ENCODE measurements around the gene POLR1D.
A peak's percentile ranks its signal among the peaks of the same experiment; 100 is the strongest.

POLR1D gene, protein sequence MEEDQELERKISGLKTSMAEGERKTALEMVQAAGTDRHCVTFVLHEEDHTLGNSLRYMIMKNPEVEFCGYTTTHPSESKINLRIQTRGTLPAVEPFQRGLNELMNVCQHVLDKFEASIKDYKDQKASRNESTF
- 84.4 to 117 reads per million in 2 experiments for total RNA-seq

DNA sequence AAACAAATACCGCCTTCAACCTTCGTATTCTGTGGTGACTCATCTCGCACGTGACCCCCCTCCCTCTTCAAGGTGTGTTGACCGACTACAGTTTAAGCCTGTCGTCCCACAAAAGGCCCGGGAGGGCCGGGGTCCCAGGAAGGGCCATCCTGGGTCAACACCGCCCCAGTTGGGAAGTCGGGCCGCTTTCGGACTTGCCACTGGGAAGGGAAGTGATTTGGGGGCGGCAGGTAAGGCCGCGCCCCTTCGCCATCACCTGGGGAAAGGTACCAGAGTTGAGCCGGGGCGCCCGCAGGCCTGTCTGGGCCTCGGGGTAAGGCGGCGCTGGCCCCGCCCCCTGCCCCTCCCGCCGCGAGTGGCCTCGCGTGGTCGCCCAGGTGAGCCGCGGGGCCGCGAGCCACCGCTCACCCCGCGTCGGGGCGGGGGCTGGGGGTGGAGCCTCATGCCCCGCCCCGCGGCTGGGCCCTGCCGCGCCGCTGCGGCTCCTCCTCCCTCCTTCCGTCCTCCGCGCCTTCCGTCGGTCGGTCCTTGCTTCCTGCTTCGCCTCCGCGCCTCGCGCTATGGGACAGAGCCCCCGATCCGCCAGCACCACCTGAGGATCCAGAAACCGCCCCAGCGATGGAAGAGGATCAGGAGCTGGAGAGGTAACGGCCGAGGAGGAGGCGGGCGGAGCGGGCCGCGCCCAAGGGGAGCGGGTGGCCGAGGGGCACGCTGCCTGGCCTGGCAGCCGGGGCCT, at the start of gene POLR1D:
TSS of gene POLR1D (plus strand) at position 527 of the 736 bp plus-strand sequence. CDS start at position 619, 92 bp downstream.
- peak; percentile 83 for DNase-seq (ENCODE audit: low read depth)

DNA sequence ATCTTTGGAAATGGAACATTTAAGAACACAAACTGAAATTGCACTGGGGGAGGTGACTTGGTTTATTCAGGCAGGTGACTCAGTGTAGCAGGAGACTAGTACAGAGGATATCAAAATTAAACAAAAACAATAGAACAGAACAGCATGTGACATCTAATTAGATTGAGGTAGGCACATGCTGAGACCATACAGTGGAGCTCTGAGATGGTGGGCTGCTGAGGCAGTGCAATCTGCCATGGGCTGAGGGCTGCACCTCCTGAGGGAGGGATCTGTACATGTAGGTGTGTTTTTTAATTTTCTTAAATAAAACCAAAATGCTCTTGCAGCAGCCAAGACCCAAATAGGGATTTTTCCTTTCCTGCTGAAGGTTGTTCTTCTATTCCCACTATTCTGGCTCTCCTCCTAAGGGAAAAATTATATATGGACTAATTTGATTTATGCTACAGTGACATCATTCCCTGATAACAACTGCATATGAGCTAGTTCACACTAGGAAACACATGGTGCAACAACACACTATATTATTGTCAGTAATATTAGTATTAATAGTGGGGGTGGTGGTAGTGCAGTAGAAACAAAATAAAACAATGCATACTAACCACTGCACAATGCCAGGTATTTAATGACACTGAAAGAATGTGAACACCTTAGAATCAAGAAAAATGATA, 49.3 kb upstream of the POLR1D start:
- no peak for DNase-seq (ENCODE audit: low read depth)

DNA sequence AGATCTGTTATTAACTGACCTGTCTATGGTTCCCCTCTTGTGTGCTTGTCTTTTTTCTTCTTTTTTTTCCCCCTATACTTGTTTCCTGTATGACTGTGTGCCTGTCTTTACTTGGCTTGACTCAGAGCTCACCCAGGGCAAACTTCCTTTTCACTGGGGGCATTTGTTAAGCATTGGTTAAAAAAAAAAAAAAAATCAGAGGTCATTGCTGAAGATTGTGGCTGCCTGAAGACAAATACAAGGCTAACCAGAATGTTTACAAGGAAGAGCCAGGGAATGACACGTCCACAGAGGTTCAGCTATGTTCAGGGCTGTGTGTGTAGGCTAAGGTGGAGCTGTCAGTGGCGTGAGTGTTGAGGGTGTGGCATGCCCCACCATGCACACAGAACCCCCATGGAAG, 48.4 kb upstream of the POLR1D start:
- no peak for DNase-seq (ENCODE audit: low read depth)

DNA sequence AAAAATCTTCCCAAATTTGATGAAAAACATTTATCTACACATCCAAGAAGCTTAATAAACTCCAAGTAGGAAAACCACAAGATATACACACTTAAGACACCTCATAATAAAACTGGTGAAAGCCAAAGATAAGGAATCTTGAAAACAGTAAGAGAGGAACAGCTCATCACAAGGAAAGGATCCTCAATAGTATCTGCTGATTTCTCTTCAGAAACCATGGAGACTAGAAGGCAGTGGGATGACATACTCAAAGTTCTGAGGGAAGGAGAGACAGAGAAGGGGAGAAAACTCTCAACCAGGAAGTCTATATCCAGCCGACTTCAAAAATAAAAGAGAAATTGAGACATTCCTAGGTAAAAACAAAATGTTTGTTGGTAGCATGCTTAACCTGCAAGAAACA, 47.0 kb upstream of the POLR1D start:
- DNase-seq (ENCODE audit: low read depth): no peak

DNA sequence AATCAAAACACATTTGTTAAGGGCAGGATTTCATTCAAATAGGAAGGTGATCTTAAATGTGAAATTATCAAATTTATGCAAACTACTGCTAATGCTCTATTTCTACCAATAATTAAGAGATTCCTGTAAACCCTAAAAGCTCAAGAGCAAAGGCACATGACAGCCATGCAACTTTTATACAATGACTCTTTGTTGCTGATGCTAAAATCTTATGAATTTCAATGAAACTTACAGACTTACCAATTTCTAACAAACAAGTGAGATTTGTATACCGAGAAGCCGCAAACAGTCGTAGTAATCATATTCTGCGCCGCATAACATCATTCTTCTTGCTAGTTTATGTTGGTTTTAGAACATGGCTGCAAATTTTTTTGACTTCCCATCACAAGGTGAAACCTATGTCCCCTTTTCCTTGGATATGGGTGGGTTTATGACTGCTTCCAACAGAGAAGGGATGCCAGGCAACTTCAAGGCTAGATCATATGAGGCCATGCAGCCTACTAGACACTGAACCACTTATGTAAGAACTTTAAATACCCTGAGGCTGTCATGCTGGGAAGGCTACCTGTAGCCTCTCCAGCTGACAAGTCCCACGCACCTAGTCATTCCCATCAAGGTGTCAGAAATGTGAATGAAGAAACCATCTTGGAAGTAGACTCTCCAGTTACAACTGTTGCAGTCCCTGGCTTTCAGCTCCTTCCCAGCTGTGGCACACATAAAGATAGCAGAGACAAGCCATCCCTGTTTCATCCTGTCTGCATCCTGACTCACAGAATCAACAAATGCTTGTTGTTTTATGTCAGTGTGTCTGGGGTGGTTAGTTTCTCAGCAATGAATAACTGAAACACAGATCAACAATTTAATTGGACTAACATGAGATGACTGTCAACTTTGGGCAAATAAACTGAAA, 43.3 kb upstream of the POLR1D start:
- DNase-seq (ENCODE audit: low read depth): no peak

DNA sequence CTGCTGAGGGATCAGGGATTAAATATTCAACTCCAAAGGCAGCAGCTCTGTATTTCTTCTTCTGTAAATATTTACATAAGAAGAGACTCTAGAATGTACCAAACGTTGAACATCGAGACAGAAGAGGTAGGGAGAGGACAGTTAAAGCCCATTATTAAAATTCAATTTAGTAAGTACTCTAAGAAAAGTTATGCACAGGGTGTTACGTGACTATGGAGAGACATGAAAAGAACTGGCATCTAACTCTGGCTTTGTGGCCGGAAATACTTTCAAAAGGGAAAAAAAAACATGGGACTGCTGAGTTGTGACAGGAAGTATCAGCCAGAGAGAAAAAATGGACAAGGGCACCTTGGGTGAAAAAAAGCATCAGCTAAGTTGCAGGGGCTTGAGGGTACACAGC, 38.0 kb upstream of the POLR1D start:
- no peak for DNase-seq (ENCODE audit: low read depth)

DNA sequence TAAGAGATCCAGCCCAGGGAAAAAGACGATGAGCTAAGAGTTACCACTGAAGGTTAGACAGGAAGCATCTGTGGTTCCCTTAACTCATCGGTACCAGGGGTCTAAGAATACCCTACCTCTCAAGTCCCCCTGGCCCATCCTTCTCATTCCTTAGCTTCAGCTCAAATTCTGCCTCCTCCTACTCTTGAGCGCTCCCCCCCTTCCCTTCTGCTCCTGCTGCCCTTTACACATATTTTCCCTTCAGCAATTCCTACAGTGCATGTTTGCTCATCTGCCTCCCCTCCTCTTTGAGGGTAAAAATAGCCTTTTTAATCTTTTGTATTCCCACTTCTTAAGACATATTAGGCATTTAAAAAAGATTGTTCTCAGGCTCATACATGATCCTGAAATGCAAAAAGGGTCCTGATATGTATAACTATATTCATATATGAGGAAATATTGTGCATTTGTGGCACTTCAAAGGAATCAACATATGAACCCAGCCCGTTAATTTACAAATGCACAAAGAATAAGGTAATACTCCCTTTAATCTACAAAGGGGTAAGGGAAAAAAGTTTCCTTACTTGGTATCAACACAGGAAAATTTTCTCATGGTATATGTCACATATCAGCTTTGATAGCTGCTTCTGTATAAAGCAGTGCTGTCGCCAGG, 34.5 kb upstream of the POLR1D start:
- DNase-seq (ENCODE audit: low read depth): no peak

DNA sequence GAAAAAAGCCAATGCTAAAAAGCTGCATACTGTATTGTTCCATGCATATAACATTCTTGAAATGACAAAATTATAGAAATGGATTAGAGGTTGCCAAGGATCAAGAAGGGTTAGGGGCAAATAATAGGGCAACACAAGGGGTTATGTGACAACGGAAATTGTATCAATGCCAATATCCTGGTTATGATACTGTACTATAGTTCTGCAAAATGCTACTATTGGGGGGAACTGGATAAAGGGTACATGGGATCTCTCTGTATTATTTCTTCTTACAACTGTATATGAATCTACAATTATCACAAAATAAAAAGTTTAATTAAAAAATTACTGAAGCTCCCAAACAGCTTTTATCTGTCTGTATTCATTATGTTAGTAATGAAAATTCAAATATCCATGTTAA, 33.3 kb upstream of the POLR1D start:
- no peak for DNase-seq (ENCODE audit: low read depth)

DNA sequence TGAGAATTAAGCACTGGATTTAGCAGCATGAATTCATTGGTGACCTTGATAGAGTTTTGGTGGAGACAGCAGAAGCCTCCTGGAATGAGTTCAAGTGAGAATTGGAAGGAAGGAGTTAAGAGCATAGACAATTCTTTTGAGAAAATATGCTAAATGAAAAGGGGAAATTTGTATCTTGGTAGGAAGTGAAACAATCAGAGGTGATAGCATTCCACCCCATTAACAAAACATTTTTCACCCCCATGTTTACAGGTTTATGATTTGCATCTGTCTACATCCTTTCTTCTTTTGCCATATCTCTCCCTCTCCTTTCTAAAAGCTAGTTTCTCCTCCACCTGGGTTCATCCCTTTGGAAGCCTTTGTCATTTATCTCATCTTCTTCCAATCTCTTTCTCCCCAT, 28.8 kb upstream of the POLR1D start:
- DNase-seq (ENCODE audit: low read depth): no peak

DNA sequence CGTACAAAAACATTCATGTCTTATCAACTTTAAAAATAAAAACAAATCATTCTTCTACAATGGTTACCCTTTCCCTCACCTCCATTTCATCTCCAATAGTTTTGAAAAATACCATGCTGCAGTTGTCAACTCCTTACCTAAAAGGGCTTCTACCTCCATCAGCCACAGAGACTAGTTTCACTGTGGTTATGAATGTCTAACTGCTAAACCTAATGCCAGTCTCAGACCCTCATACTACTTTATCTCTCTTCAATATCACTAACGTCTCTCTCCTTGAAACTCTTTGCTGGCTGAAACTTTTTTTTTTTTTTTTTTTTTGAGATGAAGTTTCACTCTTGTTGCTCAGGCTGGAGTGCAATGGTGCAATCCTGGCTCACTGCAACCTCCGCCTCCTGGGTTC, 28.4 kb upstream of the POLR1D start:
- DNase-seq (ENCODE audit: low read depth): no peak

DNA sequence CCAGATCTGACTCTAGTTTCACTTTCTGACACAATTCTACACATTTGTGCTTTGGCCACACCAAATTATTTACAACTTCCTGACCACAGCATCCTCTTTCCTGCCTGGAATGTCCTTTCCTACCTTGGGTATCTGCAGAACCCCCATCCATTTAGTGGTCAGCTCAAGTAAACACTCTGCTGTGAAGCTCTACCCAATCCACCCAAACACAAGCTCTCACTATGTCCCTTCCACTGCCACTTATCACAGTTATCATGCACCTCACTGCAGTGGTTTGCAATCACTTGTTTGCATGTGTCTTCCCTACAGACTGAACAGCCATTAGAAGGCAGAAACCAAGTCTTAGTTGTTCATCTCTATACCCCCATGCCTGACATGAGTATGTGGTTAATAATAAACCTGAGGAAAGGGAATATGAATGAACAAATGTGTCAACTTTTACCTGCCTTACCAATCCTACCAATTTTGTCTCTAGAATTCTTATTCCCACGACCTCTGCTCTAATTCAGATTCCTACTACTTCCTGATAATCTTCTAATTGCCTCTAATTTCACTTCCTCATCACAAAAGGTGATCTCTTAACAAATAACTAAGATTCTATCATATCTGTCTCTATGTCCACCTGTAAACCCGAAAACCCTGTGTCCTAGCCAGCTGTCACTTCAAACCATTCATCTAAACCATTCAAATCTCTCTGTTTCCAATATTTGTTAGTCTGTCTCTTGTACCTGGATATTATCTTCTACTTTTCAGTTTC, 26.5 kb upstream of the POLR1D start:
- no peak for DNase-seq (ENCODE audit: low read depth)

DNA sequence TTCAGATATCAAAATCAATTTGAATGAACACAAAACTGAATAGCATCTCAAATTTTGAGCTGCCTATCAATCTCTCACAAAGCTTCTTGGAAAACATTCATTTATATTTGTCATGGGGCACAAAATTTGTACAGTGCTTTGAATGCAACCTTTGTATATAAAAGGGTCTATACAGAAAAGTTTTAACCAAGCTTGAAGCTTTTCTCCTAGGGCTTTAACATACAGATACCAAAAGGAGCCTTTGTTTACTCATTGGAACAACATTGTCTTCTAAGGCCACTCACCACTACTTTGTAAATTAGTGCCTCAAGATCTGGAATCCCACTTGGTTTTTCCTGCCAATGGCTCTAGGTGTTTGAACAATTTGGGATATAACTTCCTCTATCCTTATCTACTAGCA, 22.6 kb upstream of the POLR1D start:
- DNase-seq (ENCODE audit: low read depth): no peak

DNA sequence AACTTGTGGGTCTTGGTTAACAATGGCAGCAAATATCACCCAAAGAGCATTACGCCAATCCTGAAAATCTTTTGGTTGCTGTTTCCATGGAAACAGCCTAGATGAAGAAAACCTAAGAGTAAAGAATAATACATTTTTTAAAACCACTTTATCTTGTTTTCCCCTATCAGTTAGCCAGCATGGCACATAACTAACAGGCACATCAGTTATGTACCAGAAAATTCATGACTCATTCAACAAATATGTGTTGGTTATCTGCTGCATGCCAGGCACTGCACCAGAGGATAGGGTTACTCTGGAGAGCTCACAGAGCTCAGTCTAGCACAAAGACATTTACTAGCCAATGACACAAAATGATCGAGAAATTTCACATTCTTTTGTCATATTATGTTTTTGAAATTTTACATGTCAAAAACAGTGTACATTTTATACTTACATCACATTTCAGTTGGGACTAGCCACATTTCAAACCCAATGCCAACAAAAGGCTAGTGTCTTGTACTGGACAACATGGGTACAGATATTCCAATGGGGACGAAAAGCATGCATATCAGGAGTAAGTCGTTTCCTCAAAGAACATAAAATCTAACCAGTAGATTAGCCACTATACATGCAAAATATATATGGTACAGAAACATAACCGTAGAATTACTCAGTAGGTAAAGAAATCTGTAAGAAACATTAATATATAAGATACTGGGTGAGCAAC, 21.7 kb upstream of the POLR1D start:
- DNase-seq (ENCODE audit: low read depth): no peak

DNA sequence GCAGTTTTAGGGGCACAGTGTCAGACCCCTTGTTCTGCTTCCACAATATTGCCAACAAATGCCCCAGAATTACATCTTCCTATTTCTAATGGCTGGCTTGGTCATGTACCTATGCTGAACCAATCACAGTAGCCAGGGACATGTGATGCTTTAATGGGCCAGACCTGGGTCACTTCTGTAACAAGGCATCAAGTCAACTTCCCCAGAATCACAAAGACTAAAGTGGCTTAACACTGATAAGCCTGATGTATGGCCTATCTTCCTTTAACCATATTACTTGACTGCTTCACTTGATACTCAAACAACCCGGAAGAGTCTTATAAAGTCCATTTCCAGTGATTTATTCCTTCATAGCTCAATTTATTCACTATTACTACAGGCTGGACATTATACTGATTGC, 21.0 kb upstream of the POLR1D start:
- no peak for DNase-seq (ENCODE audit: low read depth)

DNA sequence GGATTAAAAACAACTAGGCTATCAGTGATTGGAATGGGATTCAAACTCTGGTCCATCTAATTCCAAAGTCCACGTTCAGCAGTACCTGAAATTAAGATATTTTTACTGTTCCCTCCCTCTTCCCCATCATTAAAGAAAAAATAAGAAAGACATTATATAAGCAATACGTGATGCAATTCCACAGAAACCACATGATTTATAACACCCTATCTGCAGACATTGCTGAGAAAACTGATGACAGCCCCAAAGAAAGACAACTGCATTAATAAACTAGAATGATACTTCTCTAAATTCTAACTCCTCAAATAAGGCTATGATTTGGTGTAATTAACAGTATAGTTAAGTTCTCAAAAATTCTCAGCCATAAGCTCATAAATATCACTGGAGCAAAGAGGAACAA, 20.5 kb upstream of the POLR1D start:
- no peak for DNase-seq (ENCODE audit: low read depth)

DNA sequence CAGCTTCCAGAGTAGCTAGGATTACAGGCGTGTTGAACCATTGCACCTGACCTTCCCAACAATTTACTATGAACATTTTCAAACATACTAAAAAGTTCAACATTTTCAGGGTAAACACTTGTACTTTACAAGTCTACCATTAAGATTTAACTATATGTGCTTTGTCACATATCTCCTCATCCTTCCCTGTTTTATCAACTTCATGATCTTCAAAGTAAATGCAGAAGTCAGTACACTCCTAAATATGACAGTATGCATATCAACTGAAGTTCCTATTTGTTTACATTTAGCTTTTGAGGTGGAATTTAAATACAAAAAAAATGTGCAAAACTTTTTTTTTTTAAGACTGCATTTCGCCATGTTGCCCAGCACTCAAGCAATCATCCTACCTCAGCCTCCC, 19.9 kb upstream of the POLR1D start:
- no peak for DNase-seq (ENCODE audit: low read depth)

DNA sequence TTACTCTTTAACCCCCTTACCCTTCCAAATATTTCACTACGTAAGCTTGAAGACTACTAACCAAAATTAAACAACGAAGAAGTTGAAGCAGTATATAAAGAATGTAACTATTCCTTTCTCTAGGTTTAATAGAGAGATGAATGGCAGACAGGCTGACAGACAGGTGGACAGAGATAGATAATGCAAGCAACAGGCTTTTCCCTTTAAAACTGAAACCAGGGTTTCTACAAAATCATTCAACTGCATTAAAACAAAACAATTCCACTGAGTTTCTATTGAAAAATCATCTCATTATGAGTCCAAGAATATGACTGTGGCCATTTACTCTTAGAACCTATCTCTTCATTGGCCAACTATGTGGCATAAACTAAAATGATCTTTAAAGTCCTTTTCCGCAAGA, 16.6 kb upstream of the POLR1D start:
- no peak for DNase-seq (ENCODE audit: low read depth)

DNA sequence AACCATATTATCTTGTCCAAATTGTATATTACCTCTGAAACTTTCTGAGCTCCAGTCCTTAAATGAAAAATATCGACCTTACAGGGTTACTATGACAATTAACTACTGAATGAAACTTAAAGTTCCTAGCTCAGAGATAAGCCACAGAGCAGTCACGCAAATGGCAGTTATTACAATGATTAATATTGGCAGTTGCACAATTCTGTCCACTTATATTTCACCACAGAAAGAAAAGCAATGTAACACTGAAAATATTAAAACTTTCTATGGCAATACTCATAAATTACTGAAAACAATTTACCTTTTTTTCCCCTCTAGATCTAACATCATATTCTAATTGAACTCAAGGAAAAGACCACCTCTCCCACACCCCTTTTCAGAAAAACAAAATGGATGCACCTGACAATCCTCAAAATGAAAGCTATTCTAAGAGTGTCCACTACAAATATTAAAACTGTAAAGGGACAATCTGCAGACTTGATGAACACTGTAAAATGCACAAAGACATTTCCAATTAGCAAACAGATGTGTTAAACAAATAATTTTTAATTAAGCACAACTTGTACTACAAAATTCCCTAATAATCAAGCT, 16.0 kb upstream of the POLR1D start:
- DNase-seq (ENCODE audit: low read depth): no peak

DNA sequence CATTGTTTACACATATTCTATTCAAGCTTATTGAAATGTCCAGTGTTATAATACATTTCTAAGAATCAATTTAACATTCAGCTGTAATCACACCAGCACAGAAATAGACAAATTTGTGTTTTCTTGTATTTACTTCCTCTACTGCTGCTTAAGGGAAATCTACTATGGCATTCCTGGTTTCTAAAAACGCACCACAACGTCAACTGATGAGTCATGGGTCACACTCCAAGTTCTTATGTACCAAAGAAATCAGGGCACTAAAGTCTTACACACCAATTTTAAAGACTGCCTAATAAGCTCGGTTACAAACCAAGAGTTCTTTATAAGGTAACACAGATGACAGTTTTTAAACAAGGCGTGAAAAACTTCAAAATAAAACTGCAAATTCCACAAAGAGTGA, 14.6 kb upstream of the POLR1D start:
- no peak for DNase-seq (ENCODE audit: low read depth)

DNA sequence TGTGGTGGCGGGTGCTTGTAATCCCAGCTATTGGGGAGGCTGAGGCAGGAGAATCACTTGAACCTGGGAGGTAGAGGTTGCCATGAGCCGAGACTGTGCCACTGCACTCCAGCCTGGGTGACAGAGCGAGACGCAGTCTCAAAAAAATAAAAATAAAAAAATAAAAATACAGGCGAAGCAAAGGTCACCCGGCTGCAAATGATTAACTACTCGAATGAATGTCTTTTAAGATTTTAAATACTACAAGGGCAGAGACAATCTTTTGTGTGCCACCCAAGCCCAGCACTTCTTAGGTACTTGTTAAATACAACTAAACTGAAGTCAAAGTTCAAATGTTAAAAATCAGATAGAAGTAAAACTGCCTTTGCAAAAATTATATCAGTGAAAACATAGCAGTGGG, 8.1 kb upstream of the POLR1D start:
- DNase-seq (ENCODE audit: low read depth): no peak
